Measurements from ENCODE around the gene LPO. TPM values are rescaled to one million over a fixed set of nuclear protein-coding genes. Genes with fewer than 3 reads are reported as not detected.

LPO gene
- total and polyA plus RNA-seq, 10 of the 15 experiments (the other 5 are each of a cell fraction or from before 2014, with no cell fraction given), result 0.03 to 0.11 (median 0.06) TPM; not detected in 7

DNA sequence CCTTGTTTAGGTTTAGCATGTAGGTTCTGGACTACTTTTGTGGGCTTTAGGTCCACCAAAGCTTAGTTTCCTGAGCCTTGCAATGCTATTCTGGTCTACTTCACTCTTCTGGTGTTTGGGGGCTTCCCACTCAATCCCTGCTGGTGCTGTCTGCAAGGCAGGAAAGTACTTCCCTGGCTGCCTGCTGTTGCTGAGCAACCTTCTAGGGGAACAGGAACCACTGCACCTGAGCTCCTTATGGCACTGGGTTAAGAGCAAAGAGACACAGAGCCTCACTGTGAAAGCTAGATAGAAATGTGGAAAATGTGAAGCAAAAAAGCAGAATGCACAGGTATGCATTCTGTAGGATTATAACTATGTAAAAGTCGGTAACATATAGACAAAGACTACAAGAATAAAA lies 25.4 kb downstream of the LPO start:
- H3K4me2 ChIP-seq (ENCODE audit: control insufficient read depth, insufficient read depth), result no peak overlapping the region
- H3K36me3 ChIP-seq (ENCODE audit: control insufficient read depth in 2 of 2, insufficient read depth in 2 of 2, low read length in 1 of 2), result no peaks in the 10 kb centered on the region
- no peak overlapping the region for H3K4me3 ChIP-seq
- H3K79me2 ChIP-seq (ENCODE audit: control insufficient read depth, insufficient read depth, low read length), result no peaks in the 10 kb centered on the region
- BruUV-seq (replicated peaks), result no TSS peak
- peaks cover 2 to 7% of the 10 kb centered on the region in 2 experiments; a peak in 2 of 4 replicates for H3K27me3 ChIP-seq (replicated peaks in 1 of 2; ENCODE audit: control insufficient read depth in 2 of 2, insufficient read depth in 2 of 2, low read length in 1 of 2)
- no peak overlapping the region for H3K27ac ChIP-seq (ENCODE audit: control insufficient read depth, insufficient read depth)
- ATAC-seq (no peak), DNase-seq (ENCODE audit: low read depth, low spot score) (no peak), FAIRE-seq (no peak)
- 9% methylated on average over 1 of the region's 1 CpG for WGBS (ENCODE audit: insufficient coverage, insufficient replicate concordance, low lambda C conversion rate, missing lambda C conversion rate)
- ChIA-PET POLR2A (no interaction called here), RAD21 (ENCODE audit: unreplicated experiment) (no interaction called here), SMC1A (ENCODE audit: uncharacterized antibody, unreplicated experiment) (no interaction called here), CTCF (interaction anchor here (1.7 kb wide), 1 partner anchor 64 kb away, joined by 3 read pairs; no protein-coding TSS in a partner anchor)
- no peaks in the 10 kb centered on the region for H3K9me3 ChIP-seq (replicated peaks; ENCODE audit: control insufficient read depth, insufficient read depth, low read length)
- H4K20me1 ChIP-seq (ENCODE audit: control insufficient read depth, insufficient read depth), result no peaks in the 10 kb centered on the region
- no peak overlapping the region for H3K9ac ChIP-seq (ENCODE audit: control insufficient read depth, insufficient read depth, low read length)
- TF ChIP-seq, protein P1, sequence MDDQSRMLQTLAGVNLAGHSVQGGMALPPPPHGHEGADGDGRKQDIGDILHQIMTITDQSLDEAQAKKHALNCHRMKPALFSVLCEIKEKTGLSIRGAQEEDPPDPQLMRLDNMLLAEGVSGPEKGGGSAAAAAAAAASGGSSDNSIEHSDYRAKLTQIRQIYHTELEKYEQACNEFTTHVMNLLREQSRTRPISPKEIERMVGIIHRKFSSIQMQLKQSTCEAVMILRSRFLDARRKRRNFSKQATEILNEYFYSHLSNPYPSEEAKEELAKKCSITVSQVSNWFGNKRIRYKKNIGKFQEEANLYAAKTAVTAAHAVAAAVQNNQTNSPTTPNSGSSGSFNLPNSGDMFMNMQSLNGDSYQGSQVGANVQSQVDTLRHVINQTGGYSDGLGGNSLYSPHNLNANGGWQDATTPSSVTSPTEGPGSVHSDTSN (IDR thresholded peaks at IDR 0.05; ENCODE audit: insufficient replicate concordance, low read depth, low read length), result no peak
- intact Hi-C loops (cut with micrococcal nuclease; ENCODE audit: unreplicated experiment), result no loop called here
- in situ Hi-C loops (cut with MboI), result no loop called here
- H2AFZ ChIP-seq (ENCODE audit: control insufficient read depth, low read depth, low read length), result no peak overlapping the region
- no peaks in the 10 kb centered on the region for H3K4me1 ChIP-seq (ENCODE audit: control insufficient read depth, insufficient read depth, low read length)

DNA sequence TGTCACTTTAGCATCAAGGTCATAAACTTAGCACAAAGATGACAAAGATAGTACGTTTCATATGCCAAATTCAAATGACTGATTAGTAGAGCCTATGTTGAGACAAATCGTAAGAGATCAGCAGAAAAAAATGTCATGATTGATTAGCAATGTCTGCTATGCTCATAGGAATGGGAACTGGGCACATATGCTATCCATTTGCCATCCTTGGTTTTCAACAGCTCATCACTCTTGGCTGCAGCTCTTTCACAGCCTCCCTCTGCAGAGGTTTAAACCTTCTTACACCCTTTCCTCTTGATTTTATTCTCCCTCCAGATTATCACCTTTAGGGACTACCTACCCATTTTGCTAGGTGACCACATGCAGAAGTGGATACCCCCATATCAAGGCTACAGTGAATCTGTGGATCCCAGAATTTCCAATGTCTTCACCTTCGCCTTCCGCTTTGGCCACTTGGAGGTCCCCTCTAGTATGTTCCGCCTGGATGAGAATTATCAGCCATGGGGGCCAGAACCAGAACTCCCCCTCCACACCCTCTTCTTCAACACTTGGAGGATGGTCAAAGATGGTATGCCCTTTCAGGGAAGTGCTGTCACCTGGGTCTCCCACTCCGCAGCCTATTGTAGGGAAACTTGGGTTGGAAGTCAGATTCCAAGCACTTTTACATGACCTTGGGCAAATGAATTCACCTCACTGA lies 26.2 kb downstream of the LPO start:
- Histone ChIP-seq H3K9me3 (replicated peaks; ENCODE audit: control insufficient read depth, insufficient read depth, low read length) (no peaks in the 10 kb centered on the region), H3K4me3 (no peak overlapping the region), H4K20me1 (ENCODE audit: control insufficient read depth, insufficient read depth) (no peaks in the 10 kb centered on the region), H3K4me2 (ENCODE audit: control insufficient read depth, insufficient read depth) (no peak overlapping the region), H3K27me3 (replicated peaks in 1 of 2; ENCODE audit: control insufficient read depth in 2 of 2, insufficient read depth in 2 of 2, low read length in 1 of 2) (peaks cover 2 to 7% of the 10 kb centered on the region in 2 experiments; a peak in 2 of 4 replicates), H3K79me2 (ENCODE audit: control insufficient read depth, insufficient read depth, low read length) (no peaks in the 10 kb centered on the region), H3K36me3 (ENCODE audit: control insufficient read depth in 2 of 2, insufficient read depth in 2 of 2, low read length in 1 of 2) (no peaks in the 10 kb centered on the region), H3K27ac (ENCODE audit: control insufficient read depth, insufficient read depth) (no peak overlapping the region), H2AFZ (ENCODE audit: control insufficient read depth, low read depth, low read length) (no peak overlapping the region), H3K4me1 (ENCODE audit: control insufficient read depth, insufficient read depth, low read length) (no peaks in the 10 kb centered on the region), H3K9ac (ENCODE audit: control insufficient read depth, insufficient read depth, low read length) (no peak overlapping the region)
- ChIA-PET POLR2A (no interaction called here), SMC1A (ENCODE audit: uncharacterized antibody, unreplicated experiment) (no interaction called here), RAD21 (ENCODE audit: unreplicated experiment) (no interaction called here), CTCF (interaction anchor here (0.7 to 2.0 kb wide), 4 partner anchors 9 to 64 kb away, joined by 3 to 7 read pairs (median 3); no protein-coding TSS in a partner anchor)
- no peak for ATAC-seq
- intact Hi-C loops (cut with micrococcal nuclease; ENCODE audit: unreplicated experiment) (no loop called here), in situ Hi-C loops (cut with MboI) (no loop called here)
- no peak for TF ChIP-seq MYC (IDR thresholded peaks at IDR 0.05; ENCODE audit: insufficient read depth, insufficient read length, insufficient replicate concordance, low read length, severe bottlenecking)
- TF ChIP-seq IKZF1 (conservative IDR thresholded peaks at IDR 0.05), result no peak
- TF ChIP-seq RFX5 (IDR thresholded peaks at IDR 0.05; ENCODE audit: low read depth, low read length), result no peak
- TF ChIP-seq, protein P2, sequence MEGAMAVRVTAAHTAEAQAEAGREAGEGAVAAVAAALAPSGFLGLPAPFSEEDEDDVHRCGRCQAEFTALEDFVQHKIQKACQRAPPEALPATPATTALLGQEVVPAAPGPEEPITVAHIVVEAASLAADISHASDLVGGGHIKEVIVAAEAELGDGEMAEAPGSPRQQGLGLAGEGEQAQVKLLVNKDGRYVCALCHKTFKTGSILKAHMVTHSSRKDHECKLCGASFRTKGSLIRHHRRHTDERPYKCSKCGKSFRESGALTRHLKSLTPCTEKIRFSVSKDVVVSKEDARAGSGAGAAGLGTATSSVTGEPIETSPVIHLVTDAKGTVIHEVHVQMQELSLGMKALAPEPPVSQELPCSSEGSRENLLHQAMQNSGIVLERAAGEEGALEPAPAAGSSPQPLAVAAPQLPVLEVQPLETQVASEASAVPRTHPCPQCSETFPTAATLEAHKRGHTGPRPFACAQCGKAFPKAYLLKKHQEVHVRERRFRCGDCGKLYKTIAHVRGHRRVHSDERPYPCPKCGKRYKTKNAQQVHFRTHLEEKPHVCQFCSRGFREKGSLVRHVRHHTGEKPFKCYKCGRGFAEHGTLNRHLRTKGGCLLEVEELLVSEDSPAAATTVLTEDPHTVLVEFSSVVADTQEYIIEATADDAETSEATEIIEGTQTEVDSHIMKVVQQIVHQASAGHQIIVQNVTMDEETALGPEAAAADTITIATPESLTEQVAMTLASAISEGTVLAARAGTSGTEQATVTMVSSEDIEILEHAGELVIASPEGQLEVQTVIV (IDR thresholded peaks at IDR 0.05; ENCODE audit: borderline replicate concordance, partially characterized antibody), result no peak
- DNase-seq (ENCODE audit: low read depth, low spot score), result no peak
- 18% methylated on average over 6 of the region's 6 CpGs for WGBS (ENCODE audit: insufficient coverage, insufficient replicate concordance, low lambda C conversion rate, missing lambda C conversion rate)
- FAIRE-seq, result no peak
- no TSS peak for BruUV-seq (replicated peaks)

Data from GM12878 (cell line).